Measurements from ENCODE around the gene RASL10B.

Gene RASL10B

DNA sequence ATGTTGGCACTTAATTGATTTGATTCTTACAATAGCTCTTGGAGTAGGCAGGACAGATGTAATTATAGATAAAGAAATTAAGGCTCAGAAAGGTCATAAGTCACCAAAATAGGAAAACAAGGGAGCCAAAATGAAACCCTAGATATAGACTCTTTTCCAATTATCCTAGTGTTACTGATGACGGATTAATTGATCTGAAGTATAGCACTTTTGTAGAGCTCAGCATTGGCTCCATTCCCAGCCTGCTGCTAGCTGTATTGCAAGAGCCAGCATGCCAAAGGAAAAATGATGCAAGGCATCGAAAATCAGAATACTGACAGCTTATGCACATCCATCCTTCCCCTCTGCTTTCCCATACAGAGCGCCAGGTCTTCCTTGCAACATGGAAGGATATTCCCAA lies 21.6 kb upstream of the RASL10B start:
- peaks cover 36% of the 10 kb centered on the region for H3K4me1 Mint-ChIP-seq
- H3K27ac Mint-ChIP-seq: no peak overlapping the region
- ATAC-seq: no peak
- H3K9me3 Mint-ChIP-seq: no peaks in the 10 kb centered on the region
- no peak overlapping the region for H3K4me3 Mint-ChIP-seq
- peaks cover 42% of the 10 kb centered on the region for H3K36me3 Mint-ChIP-seq
- H3K27me3 Mint-ChIP-seq: no peaks in the 10 kb centered on the region

DNA sequence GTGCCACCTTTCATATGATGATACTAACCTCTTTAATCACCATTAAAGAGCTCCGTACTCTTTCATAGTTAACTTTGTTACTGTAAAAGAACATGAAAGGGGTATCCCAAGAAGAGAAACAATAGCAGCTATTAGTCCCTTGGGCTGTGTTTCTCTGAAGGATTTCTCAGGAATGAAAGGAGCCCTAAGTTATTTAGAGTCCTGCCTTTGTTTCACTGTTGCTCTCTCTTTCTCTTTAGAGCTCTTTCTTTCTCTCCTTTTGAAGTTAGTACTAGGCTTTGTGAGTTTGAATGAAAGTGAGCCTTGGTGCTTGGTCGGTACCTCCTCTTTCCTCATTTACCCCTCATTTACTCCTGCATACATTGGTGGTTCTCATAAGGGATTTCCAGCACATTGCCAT lies 20.5 kb upstream of the RASL10B start:
- no peak for ATAC-seq
- no peak overlapping the region for H3K4me3 Mint-ChIP-seq
- H3K4me1 Mint-ChIP-seq: peaks cover 28% of the 10 kb centered on the region
- H3K27ac Mint-ChIP-seq: no peak overlapping the region
- H3K9me3 Mint-ChIP-seq: no peaks in the 10 kb centered on the region
- no peaks in the 10 kb centered on the region for H3K27me3 Mint-ChIP-seq
- H3K36me3 Mint-ChIP-seq: peaks cover 33% of the 10 kb centered on the region

DNA sequence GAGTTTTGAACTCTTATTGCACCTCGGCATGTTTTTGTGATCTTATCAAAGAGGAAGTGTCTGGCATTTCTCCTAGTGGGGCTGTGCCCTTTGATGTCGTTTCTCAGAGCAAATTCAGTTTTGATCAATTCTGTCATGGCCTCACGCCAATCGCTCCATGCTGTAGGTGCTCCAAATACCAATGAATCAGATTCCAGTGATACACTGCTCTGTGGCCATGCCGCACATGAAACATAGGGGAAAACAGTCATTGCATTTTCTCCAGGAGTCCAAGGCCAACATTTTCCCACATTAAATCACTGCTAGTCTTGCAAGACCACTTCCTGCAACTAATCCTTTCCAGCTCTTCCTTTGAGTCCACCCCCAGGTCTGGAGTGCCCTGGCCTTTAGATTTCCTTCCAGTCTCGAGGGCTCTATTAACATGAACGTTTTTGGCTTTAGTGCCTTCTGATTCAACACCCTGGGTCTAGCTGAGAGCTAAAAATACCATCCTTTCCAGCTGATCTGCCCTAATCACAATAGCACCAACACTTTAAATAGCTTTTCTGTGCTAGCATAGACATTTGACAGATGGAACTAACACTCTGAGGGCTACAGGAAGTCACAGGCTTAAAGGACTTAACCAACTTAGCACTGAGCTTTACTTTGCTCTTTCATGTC lies 18.2 kb upstream of the RASL10B start:
- no peak for ATAC-seq
- H3K27me3 Mint-ChIP-seq: no peaks in the 10 kb centered on the region
- H3K36me3 Mint-ChIP-seq: peaks cover 33% of the 10 kb centered on the region
- no peaks in the 10 kb centered on the region for H3K9me3 Mint-ChIP-seq
- H3K27ac Mint-ChIP-seq: no peak overlapping the region
- H3K4me1 Mint-ChIP-seq: peaks cover 12% of the 10 kb centered on the region
- H3K4me3 Mint-ChIP-seq: no peak overlapping the region

GRCh38 chr17:35714988-35715387 lies 16.5 kb upstream of the RASL10B start:
- no peaks in the 10 kb centered on the region for H3K27me3 Mint-ChIP-seq
- H3K4me1 Mint-ChIP-seq: no peaks in the 10 kb centered on the region
- no peaks in the 10 kb centered on the region for H3K9me3 Mint-ChIP-seq
- no peak for ATAC-seq
- H3K27ac Mint-ChIP-seq: no peak overlapping the region
- peaks cover 47% of the 10 kb centered on the region for H3K36me3 Mint-ChIP-seq
- no peak overlapping the region for H3K4me3 Mint-ChIP-seq

DNA sequence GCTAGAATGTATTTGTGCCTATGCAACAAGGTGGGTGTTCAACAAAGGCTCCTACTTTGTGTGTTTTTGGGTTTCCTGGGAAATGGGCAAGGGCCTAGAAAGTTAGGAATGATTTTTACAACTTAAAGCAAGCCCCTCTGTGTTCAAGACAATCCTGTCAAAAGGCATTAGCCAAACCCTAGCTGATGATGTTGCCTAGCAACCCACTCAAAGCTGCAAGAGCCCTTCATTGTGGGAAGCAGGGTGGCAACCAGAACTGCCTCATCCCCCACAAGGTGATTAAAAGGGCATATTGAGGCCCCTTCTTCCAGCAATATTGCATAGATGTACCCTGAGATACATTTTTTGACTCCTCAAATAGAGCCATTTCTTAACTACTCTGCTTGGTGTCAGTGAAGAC lies 16.0 kb upstream of the RASL10B start:
- no peak overlapping the region for H3K27ac Mint-ChIP-seq
- no peaks in the 10 kb centered on the region for H3K9me3 Mint-ChIP-seq
- peaks cover 47% of the 10 kb centered on the region for H3K36me3 Mint-ChIP-seq
- no peak for ATAC-seq
- no peak overlapping the region for H3K4me3 Mint-ChIP-seq
- H3K4me1 Mint-ChIP-seq: no peaks in the 10 kb centered on the region
- H3K27me3 Mint-ChIP-seq: no peaks in the 10 kb centered on the region

DNA sequence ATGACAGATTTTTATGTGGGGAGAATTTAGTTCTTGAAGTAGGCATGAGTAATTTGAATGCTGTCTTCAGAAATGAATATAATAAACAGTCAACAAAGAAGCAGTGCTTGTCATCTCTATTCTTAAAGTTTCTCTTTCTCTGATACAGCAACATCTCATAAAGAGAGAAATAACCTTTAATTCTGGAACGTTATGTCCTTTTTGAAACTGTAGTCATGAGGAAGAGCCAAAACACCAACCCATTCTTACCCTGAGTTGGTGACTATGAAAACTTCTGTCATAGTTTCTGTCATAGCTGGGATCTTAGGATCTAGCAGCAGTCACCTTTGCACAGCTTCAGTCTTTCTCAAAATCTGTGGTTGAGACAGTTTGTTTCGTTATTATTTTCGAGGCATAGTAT lies 15.3 kb upstream of the RASL10B start:
- Mint-ChIP-seq H3K27me3 (no peaks in the 10 kb centered on the region), H3K4me3 (no peak overlapping the region), H3K9me3 (no peaks in the 10 kb centered on the region), H3K36me3 (peaks cover 47% of the 10 kb centered on the region), H3K4me1 (no peaks in the 10 kb centered on the region), H3K27ac (no peak overlapping the region)
- ATAC-seq: no peak

DNA sequence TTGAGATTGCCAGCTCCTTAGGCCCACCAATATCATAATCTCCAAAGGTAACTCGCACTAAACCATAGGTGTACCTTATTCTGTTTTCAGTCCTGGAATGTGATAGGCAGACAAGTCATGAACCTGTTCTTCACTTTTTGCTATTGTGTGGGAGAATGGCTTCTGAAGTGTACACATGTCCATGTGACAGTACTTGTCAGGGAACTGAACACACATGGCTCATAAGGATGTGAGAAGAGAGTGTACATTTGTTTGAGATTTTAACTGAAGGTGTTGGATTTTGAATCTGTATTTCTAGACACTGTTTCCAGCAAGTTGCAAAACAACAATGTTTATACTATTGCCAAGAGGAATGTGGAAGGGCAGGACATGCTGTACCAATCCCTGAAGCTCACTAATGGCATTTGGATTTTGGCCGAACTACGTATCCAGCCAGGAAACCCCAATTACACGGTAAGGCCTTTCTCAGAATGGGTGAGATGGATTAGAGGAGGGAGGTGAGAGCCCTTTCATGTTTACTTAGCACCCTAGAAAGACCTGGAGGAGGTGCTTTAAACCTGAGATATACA lies 14.5 kb upstream of the RASL10B start:
- no peak for ATAC-seq
- H3K27me3 Mint-ChIP-seq: no peaks in the 10 kb centered on the region
- no peak overlapping the region for H3K27ac Mint-ChIP-seq
- H3K36me3 Mint-ChIP-seq: peaks cover 49% of the 10 kb centered on the region
- no peaks in the 10 kb centered on the region for H3K4me1 Mint-ChIP-seq
- H3K4me3 Mint-ChIP-seq: no peak overlapping the region
- H3K9me3 Mint-ChIP-seq: no peaks in the 10 kb centered on the region

GRCh38 chr17:35717475-35717874 lies 14.0 kb upstream of the RASL10B start:
- H3K27ac Mint-ChIP-seq: no peak overlapping the region
- peaks cover 49% of the 10 kb centered on the region for H3K36me3 Mint-ChIP-seq

GRCh38 chr17:35723735-35724134 lies 7.7 kb upstream of the RASL10B start:
- Mint-ChIP-seq H3K36me3 (peaks cover 75% of the 10 kb centered on the region), H3K4me3 (no peak overlapping the region), H3K27me3 (no peaks in the 10 kb centered on the region), H3K4me1 (no peaks in the 10 kb centered on the region), H3K27ac (no peak overlapping the region), H3K9me3 (no peaks in the 10 kb centered on the region)
- ATAC-seq: no peak

More at GRCh38 chr17:35717475-35717874, 14.0 kb upstream of the RASL10B start:
- Mint-ChIP-seq H3K4me1 (no peaks in the 10 kb centered on the region), H3K4me3 (no peak overlapping the region), H3K9me3 (no peaks in the 10 kb centered on the region), H3K27me3 (no peaks in the 10 kb centered on the region)
- no peak for ATAC-seq

DNA sequence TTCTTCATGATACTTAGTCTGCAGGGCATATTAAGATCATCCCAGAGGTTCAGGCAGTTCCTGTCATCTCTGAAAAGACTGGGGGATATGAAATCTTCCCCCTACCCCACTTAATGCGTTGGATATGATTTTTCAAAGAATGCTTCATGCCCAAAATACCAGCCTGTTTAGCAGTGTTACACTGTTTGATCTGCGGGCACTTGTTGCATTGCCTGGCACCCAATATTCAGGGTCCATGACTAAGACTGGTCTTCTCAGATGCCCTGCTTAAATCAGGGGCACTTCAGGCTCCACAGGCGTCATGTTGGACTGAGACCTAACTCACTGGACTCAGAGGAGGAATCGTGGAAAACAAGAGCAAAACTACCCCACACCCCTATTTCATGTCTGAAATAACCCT lies 6.4 kb upstream of the RASL10B start:
- no peaks in the 10 kb centered on the region for H3K27me3 Mint-ChIP-seq
- no peaks in the 10 kb centered on the region for H3K4me1 Mint-ChIP-seq
- H3K9me3 Mint-ChIP-seq: no peaks in the 10 kb centered on the region
- peaks cover 66% of the 10 kb centered on the region for H3K36me3 Mint-ChIP-seq
- no peak overlapping the region for H3K4me3 Mint-ChIP-seq
- no peak overlapping the region for H3K27ac Mint-ChIP-seq
- ATAC-seq: no peak

DNA sequence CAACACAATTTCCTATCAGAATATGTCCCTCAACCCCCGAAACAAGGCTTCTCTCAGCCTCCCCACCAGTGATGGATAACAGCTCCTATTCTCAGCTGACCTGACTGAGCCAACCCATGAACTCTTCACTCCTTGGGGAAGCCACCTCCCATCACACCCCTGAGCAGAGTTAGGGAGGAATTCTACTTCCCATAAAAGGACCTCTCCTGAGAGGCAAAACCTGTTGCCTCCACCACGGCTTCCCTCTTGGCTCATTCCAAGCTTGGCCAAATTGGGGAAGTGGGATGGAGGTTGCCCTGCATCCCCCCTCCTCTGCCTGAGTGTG lies 5.7 kb upstream of the RASL10B start:
- H3K4me3 Mint-ChIP-seq: no peak overlapping the region
- peaks cover 4% of the 10 kb centered on the region for H3K4me1 Mint-ChIP-seq
- no peak for ATAC-seq
- H3K27me3 Mint-ChIP-seq: peaks cover 2% of the 10 kb centered on the region
- peaks cover 59% of the 10 kb centered on the region for H3K36me3 Mint-ChIP-seq
- no peak overlapping the region for H3K27ac Mint-ChIP-seq
- H3K9me3 Mint-ChIP-seq: no peaks in the 10 kb centered on the region

DNA sequence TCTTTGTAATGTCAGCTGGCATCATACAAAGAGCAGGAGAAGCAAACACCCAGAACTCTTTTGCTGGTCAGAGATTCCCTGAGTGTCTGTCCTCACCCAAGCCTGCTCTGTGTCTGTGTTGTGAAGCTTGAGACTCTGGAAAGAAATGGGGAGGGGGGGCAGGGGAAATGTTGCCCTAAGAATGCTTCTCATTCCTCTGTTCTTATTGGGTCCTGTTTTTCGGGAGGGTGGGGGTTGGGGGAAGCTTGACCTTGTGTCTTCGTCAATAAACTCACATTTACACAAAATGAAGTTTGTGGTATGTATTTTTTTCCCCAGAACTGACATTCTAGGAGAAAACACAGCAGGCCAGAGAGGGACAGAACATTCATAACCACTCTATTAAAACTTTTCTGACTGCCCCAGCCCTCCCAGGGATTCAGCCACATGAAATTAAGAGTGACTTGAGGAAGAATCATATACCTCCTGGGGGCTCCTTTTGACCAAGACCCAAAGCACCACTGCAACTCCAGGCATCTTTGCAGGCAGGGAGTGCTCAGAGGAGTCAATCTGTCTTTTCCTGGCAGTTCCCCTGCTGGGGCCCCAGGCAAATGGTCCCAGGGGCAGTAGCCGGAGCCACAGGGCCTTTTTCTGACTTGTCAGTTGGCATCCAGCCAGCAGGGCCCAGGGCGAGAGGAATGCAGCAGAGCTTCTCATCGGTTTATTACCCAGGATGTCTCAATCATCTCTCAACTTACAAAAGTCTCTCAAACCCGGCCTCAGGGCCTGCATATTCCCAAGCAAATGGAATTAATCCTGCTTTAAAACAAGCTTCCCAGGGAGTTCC lies 5.1 kb upstream of the RASL10B start:
- Mint-ChIP-seq H3K27me3 (peaks cover 7% of the 10 kb centered on the region), H3K27ac (no peak overlapping the region), H3K4me1 (peaks cover 9% of the 10 kb centered on the region), H3K36me3 (peaks cover 55% of the 10 kb centered on the region), H3K4me3 (no peak overlapping the region), H3K9me3 (no peaks in the 10 kb centered on the region)
- ATAC-seq: no peak

DNA sequence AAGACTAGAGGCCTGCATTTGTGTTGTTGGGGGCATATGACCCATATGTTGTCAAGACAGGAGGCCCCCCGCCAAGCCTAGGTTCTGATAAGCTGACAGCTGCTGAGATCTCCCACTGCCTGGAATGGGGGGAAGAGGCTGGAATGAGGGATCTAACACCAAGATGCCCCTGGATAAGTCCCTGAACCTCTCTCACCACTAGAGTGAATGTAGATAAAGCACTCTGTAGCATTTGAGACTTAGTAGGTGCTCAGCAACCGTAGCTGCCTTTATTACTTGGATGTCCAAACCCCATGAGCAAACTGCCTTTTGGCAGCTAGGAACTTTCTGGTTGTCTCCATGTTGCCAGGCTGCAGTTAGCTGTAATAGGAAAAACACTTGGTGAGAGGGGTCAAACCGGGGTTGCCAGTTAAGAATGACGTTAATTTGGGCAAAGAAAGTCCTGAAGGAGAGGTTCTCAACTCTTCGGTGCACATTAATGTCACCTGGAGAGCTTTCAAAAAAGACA lies 4.4 kb upstream of the RASL10B start:
- Mint-ChIP-seq H3K36me3 (peaks cover 49% of the 10 kb centered on the region), H3K4me1 (peaks cover 11% of the 10 kb centered on the region), H3K4me3 (no peak overlapping the region), H3K9me3 (no peaks in the 10 kb centered on the region), H3K27me3 (peaks cover 9% of the 10 kb centered on the region), H3K27ac (no peak overlapping the region)
- no peak for ATAC-seq

GRCh38 chr17:35727635-35728034 lies 3.8 kb upstream of the RASL10B start:
- peaks cover 11% of the 10 kb centered on the region for H3K4me1 Mint-ChIP-seq
- ATAC-seq: no peak
- H3K27ac Mint-ChIP-seq: no peak overlapping the region
- peaks cover 9% of the 10 kb centered on the region for H3K27me3 Mint-ChIP-seq
- no peaks in the 10 kb centered on the region for H3K9me3 Mint-ChIP-seq
- no peak overlapping the region for H3K4me3 Mint-ChIP-seq
- peaks cover 49% of the 10 kb centered on the region for H3K36me3 Mint-ChIP-seq

DNA sequence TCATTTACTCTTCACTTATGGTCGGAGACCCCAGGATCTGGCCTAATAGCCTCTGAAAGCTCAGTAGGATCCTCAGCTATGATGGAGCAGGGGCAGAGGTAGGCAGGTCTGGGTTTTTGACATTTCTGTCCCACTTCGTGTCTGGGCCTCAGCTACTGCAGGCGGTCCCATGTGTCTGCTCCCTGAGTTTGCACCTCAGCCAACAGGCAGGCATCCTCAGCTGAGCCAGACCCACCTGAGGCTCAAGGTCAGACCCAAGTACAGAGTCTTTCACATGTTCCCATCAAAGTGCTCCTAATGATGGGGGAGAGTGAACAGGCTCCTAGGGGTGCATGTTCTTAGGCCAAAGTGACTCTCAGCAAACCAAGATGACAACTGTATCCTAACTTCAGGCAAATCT lies 2.9 kb upstream of the RASL10B start:
- no peak overlapping the region for H3K27ac Mint-ChIP-seq
- no peak for ATAC-seq
- peaks cover 11% of the 10 kb centered on the region for H3K4me1 Mint-ChIP-seq
- H3K36me3 Mint-ChIP-seq: peaks cover 40% of the 10 kb centered on the region
- peaks cover 9% of the 10 kb centered on the region for H3K27me3 Mint-ChIP-seq
- H3K4me3 Mint-ChIP-seq: no peak overlapping the region
- no peaks in the 10 kb centered on the region for H3K9me3 Mint-ChIP-seq

GRCh38 chr17:35729405-35729833 lies 2.0 kb upstream of the RASL10B start:
- no peak for ATAC-seq
- Mint-ChIP-seq H3K36me3 (peaks cover 32% of the 10 kb centered on the region), H3K9me3 (no peaks in the 10 kb centered on the region), H3K4me1 (peaks cover 11% of the 10 kb centered on the region), H3K27ac (no peak overlapping the region), H3K4me3 (no peak overlapping the region), H3K27me3 (peaks cover 9% of the 10 kb centered on the region)
